Inferior parietal cortex (tissue), 1 donor: Measurements from ENCODE around the gene CHRDL1.

Source experiments
- DNase-seq: peaks from one replicate; pipeline ENCODE4 v3.0.0-alpha.2; 2016; ENCODE audit errors: extremely low spot score

The CHRDL1 gene

GRCh38 chrX:110743679-110744340 is 51.8 kb downstream of the CHRDL1 start:
- DNase-seq: no peak

DNA sequence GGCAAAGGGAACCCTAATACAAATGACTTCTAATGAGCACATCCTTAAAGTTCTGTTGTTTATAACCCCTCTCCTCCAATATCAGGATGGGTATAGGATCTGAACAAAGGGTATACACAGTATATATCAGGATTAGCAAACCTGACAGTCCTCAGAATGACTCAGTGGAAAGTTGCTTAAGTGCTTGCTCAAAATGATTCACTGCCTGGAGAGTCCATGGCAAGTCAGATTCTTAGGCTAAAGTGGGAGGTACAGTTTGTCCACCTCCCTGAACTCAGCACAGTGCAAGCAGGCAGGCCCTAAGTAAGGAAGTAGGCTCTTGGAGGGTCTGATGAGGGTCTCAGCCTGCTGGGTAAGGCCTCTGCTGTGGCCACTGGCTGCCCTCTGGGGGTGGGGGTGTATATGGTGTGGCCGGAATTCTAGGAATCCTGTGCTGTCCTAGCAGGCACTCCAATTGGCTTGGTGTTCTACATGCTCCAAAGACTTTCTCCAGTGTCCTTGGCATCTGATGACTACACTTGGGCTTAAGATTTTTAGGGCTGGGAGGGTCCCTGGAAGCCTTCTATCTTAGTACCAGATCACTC is 54.3 kb downstream of the CHRDL1 start:
- DNase-seq: no peak

DNA sequence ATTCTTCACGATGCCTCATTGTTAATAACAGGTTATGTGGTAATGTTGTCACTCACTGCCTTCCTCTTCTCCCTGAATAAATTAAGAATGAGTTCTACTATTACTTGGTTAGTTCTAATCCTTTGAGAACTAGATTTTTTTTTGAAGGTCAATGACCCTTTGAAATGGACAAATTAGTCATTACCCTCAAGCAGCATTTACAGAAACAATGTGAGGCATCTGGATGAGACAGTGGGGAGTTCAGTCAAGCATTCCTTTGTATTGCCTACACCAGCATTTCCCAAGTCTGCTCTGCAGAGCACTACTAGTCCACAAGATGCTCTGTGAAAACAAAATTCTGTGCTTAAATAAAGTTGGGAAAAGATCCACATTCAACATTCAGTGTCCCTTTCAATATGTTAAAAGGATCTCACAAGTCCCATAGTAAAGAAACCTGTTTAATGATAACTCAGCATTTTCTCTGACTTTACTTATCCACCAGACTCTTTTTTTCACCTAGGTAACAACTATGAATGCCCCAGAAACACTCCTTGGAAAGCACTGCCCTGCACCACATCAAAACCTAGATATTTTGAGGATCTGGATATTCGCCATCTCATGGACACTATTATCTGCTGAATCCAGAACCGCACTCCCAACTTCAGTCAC is 60.6 kb downstream of the CHRDL1 start:
- DNase-seq: no peak

- no peak for DNase-seq
Measured at GRCh38 chrX:110734271-110734670, 61.3 kb downstream of the CHRDL1 start.

GRCh38 chrX:110733166-110733565 is 62.5 kb downstream of the CHRDL1 start:
- DNase-seq: no peak

- no peak for DNase-seq
Measured at GRCh38 chrX:110732266-110732665, 63.4 kb downstream of the CHRDL1 start.

- DNase-seq: no peak
Measured at GRCh38 chrX:110723844-110724243, 71.8 kb downstream of the CHRDL1 start.

GRCh38 chrX:110722135-110722534 is 73.5 kb downstream of the CHRDL1 start:
- no peak for DNase-seq

- DNase-seq: no peak
Measured at GRCh38 chrX:110713666-110714065, 82.0 kb downstream of the CHRDL1 start.

DNA sequence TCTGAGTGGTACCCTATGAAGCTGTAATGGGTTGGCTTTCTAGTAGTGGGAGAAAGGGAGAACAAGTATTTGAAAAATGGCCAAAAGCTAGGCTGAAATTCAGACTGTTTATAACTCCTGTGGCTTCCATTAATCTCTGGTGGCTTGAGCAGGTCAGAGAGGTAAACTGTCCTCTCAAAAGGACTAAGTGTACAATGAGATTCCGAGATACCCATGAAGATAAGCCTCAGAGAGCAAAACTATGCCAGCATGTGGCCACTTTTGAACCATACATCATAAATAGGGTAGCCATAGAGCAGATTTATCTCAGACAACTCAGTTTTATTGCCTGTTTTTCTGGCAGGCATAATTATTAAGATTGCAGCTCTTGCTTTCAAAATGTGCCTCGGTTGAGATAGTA is 89.2 kb downstream of the CHRDL1 start:
- no peak for DNase-seq

DNA sequence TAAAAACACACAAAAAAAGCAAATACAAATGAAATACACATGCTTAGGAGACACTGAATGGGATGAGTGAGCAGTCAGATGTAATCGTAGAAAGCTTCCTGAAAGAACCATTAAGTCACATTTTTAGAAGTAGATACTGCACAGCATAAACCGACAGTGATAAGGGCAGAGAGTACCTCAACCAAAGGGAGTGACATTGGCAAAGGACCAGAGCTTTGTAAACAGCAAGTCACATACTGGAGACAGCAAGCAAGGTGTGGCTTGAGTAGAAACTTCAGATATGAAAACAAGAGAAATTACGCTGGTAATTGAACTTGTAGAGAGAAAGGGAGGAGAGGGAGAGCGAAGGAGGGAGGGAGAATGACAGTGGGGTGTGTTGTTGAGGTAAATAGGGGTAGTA is 92.0 kb downstream of the CHRDL1 start:
- DNase-seq: no peak

DNA sequence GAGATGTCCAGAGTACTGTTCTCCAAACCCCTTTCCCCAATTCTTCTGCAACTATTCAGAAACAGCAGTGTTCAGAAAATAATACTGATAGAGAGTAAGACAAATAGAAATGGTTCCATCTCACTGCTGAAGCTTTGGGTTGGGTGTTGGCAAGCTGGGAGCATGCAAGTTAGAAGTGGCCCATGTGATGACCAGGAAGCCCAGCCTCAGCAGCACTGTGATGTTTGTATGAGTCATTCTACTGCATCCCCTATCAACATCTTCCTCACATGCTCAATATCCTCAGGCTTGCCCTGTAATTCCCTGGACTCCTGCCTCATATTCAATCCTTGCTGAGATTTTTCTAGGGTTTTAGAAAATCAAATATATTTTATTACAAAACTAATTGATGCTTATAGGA is 96.5 kb downstream of the CHRDL1 start:
- no peak for DNase-seq

DNA sequence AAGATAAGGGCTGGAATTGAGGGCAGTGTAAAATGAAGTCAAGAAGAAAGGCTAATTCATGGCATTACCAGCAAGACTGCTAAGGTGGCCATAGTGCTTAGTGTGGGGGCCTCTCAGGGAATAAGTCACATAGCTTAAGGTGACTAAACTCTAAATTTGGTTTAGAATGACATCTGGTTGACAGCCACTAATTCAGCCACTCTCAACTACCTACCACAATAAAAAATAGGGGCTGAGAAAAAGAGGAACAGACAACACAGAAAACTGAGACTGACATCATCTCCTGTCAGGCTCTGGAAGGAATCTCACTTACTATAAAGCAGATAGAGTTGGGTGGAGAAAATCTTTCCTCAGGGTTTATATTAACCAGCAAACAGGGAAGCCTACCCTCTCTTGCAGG is 96.9 kb downstream of the CHRDL1 start:
- no peak for DNase-seq

- no peak for DNase-seq
Measured at GRCh38 chrX:110692866-110693265, 102.8 kb downstream of the CHRDL1 start.

DNA sequence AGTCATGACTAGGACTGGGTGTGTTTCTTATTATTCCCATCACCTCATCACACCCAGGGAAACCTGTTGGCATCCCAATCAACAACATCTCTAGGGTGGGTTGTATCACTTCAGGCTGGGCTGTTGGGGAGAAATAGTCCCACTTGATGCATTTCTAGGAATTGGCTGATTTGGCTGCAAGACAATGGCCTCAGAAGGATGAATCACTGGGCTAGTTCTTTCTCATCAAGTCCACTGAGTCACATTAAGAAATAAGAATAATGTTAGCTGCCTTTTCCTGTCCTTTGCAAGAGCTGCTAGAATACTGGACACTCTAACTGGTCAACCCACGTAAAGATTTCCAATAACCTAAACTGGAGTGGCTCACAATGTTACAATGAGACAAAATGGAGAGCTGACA is 104.2 kb downstream of the CHRDL1 start:
- DNase-seq: no peak

GRCh38 chrX:110684653-110685052 is 111.0 kb downstream of the CHRDL1 start:
- no peak for DNase-seq

DNA sequence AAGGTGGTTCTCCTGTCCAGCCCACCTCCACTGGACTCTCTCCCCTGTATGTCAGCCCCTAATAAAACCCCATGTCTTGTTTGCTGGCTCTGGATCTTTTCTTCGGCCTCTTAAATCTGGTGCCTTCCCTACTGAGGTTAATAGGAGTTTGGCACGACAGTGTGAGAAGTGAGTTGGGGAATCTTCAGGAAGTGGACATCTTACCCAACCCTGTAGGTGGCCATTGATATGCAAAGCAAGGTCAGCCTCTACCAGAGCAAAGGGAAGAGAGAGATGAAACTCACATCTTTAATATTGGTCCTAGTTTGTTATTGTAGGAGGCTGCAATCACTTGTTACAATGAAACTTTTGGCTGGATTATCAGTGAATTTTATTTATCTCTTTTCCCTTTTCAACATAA is 111.7 kb downstream of the CHRDL1 start:
- no peak for DNase-seq

- DNase-seq: no peak
Measured at GRCh38 chrX:110678591-110678990, 117.0 kb downstream of the CHRDL1 start.

- no peak for DNase-seq
Measured at GRCh38 chrX:110675886-110676285, 119.7 kb downstream of the CHRDL1 start.

GRCh38 chrX:110671068-110671803 is 124.4 kb downstream of the CHRDL1 start:
- DNase-seq: no peak

DNA sequence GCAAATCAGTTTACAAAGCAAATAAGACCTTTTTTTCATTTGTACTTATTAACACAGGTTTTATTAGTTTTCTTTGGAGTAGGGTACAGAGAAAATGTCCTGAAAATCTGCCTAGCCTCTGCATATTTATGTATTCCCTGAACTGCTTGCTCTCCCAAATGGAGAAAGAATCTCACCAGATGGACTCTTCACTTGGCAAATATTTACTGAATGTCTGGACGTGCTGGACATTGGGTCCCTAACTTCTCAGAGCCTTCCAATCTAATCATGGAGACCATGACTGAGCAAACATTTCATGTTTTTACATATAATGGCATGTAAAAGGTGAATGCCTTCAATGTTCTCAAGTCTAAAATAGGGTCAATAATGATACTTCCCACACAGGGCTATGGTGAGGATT is 126.0 kb downstream of the CHRDL1 start:
- DNase-seq: no peak

DNA sequence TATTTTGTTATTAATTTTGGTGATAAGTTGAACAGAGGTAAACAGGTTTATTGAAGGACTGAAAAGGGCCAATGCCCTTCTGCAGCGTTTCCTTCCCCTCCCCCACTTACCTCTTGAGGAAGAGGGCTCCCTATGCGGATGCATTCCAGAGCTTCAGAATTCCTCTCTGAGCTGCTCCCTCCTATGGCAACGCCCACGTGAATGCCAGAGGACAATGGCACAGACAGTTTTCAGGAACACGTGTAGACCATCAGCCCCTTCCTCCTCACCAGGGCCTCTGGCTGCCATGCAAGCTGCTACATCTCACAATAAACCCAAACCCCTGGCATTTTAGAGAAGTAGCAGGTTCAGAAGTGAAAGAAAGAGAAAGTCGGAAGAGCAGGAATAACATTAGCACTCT is 127.9 kb downstream of the CHRDL1 start:
- no peak for DNase-seq
